DND-41 (cell line): ENCODE results near the gene IL1RAP.

ENCODE experiments used
- CTCF ChIP-seq: IDR thresholded peaks from 2 replicates; pipeline ENCODE4 v1.5.1; 2012; ENCODE audit warnings: borderline replicate concordance, low read length, moderate library complexity, mild to moderate bottlenecking; ENCODE audit not compliant: poor library complexity, severe bottlenecking; ENCODE audit errors: extremely low read depth
- EZH2 ChIP-seq: IDR thresholded peaks from 3 replicates; pipeline ENCODE4 v1.6.1; 2012; ENCODE audit warnings: borderline replicate concordance, low read depth, mild to moderate bottlenecking, moderate library complexity, low read length, inconsistent platforms; ENCODE audit not compliant: severe bottlenecking

GRCh38 chr3:190701096-190701532 is 187.2 kb downstream of the IL1RAP start:
- TF ChIP-seq CTCF: peak; percentile 44
- TF ChIP-seq EZH2: no peak
